ENCODE results near the gene PDXDC1.
"Not testable (repeated sequence)": the region's sequence is repeated elsewhere in the genome, so short reads cannot be mapped to it uniquely, and the experiment has no call there.

The PDXDC1 gene

DNA sequence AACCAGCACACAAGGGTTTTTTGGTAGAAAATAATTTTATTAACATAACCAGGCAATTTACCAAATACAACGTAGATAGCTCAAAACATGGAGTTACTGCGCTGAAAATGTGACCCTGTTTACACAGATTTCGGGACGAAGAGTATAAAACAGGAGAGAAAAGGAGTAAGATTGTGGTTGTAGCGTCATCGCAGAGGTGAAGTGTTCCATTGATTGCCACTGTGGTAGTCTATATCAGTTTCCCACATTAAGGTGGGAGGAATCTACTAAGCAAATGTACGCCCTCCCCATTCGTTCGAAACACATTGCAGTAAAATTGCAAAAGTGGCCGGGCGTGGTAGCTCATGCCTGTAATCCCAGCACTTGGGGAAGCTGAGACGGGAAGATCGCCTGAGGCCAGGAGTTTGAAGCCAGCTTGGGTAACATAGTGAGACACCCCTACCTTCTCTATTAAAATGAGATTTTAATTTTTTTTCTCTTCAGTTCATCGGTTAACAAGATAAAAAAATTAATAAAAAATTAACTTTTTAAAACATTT is 972 bp upstream of the PDXDC1 start:
- not testable (repeated sequence) for DNase-seq

DNA sequence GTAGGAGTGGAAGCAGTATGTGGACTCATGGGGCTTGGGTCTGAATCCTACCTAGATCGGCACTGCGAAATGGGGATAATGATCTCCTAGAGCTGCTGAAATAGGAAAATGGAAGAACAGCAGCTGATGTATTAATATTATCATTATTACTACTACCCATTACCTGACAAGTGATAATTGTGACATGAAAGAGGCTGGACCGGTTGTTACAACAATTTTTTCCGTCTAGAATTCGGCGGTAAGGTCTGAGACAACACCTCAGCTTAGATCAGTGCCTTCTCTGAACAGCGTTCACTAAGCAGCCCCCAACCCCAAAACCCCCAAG is 533 bp upstream of the PDXDC1 start:
- not testable (repeated sequence) for DNase-seq

DNA sequence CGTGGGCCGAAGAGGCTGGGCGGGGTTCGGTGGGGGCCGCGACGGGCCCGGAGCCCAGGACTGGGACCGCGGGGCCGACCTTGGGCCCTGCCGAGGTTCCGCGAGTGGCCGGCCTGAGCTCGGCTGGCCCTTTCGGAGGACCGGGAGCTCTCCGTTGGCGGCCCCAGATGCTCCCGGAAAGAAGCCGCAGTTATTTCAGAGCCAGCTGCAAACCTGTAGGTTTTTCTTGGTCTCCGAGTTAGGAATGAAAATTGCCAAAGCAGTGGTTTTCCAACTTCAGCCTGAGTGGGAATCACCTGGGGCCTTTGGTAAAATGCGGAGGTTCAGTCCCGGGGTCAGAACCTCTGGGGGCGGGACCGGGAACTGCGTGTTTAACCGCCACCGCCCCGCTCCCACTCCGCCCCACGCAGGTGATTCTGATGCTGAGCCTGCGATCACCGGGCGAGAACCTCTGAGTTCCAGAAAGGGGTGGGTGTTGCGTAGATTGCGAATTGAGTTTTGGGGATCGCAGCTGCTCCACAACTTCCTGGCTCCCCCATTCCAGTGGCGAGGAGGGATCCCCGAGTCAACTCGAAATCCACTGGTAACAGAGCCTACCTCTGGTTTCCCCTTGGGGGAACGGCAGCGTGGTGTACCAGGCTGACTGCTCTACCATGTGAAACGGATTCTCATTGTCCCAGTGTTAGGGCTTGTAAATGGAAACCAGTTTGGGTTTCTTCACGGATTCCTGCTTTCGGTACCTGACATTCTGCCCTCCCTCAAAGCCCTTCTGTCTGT is 780 bp downstream of the PDXDC1 start:
- DNase-seq = peak; percentile 55 to 71 (median 60)

DNA sequence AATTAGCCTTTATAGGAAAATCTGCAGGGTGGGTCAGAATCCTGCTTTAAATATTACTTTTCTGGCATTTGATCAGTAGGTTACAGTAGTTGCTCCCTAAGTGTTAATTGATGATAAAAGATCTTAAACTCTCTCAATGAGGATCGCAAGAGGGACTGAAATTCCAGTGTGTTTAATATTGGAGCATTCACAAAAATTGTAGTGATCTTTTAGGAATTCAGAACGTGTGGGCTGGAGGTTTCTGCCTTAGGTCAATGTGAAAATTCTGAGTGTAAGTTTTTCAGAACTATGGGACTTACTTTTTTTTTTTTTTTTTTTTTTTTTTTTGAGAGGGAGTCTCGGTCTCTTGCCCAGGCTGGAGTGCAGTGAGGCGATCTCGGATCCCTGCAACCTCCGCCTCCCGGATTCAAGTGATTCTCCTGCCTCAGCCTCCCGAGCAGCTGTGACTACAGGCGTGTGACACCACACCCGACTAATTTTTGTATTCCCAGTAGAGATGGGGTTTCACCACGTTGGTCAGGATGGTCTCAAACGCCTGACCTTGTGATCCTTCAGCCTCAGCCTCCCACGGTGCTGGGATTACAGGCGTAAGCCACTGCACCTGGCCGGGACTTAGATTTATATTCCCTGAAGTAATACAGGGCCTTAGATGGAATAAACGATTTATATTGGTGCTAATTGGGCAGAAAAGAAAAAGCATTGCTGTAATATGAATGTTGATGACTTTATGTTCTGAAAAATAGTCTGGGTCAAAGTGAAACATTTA is 2.3 kb downstream of the PDXDC1 start:
- DNase-seq = not testable (repeated sequence)

DNA sequence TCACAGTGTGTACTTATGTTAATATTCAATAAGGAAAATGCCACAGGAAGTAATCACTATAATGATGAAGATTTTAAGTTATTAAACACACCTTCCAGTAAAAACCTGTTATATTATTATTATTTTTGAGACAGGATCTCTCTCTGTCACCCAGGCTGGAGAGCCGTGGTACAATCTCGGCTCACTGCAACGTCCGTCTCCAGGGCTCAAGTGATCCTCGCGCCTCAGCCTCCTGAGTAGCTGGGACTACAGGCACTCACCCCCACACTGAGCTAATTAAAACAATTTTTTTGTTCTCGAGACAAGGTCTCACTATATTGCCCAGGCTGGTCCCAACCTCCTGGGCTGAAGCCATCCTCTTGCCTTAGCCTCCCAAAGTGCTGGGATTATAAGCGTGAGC is 3.5 kb downstream of the PDXDC1 start:
- not testable (repeated sequence) for DNase-seq

DNA sequence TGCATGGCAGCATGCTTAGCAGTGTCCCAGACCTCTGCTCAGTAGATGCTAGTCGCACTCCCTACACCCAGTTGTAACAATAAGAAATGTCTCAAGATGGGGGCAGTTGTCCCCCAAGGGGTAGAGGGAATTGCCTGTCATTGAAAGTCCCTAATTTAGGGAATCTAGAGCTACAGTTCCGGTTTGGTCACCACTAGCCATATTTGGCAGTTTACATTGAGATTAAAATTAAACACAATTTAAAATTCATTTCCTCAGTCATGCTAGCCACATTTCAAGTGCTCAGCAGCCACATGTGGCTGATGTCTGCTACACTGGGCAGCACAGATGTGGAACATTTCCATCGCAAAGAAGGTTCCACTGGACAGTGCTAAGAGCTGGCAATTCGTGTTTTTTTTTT is 4.1 kb downstream of the PDXDC1 start:
- DNase-seq = not testable (repeated sequence)

DNA sequence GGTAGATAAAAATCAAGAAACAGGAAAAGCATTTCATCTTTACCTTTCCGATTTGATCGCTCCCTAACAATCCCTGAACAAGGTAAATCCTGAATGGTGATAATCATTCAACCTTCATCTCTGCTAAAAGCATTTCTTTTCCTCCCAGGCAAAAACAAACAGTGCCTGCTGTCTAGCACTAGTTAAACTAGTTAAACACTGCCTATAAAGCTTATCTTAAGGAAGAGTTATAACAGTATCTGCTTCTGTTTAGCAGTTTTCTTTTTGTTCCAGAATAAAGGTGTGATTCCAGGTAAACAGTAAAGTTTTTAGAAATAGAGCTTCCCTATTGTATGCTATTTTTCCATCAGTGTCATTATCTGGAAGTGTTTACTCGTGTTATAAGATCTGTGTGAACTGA is 6.4 kb downstream of the PDXDC1 start:
- not testable (repeated sequence) for DNase-seq

DNA sequence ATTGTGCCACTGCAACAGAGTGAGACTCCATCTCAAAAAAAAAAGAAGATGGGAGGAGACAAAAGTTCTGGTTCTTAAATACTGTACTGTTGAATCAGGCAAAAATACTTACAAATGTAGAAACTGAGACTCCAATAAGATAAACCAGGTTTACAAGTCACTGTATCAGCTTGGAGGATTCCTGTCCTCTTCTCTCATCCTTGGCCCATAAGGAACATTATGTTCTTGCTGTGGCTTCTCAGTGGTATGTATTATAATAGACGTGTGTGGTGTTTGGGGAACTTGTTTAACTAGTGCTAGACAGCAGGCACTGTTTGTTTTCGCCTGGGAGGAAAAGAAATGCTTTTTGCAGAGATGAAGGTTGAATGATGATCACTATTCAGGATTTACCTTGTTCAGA is 7.7 kb downstream of the PDXDC1 start:
- DNase-seq = not testable (repeated sequence)

DNA sequence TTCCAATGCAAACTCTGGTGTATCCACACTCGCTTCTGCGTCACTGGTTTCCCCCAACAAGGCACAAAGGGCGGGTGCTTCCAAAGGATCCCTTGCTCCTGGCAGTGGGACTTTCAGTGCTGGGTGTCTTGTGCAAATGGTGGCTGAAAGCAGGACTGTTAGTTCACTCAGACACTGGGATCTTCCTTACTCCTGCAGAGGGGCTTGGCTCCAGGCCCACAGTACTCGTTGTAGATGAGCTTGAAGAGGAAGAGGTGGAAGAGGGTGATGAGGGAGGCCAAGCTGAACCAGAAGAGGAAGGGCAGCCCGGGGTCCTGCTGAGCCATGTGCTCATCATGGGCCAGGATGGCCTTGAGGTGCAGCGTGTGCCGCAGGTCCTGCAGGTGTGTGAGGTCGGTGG is 13.3 kb downstream of the PDXDC1 start:
- not testable (repeated sequence) for DNase-seq

DNA sequence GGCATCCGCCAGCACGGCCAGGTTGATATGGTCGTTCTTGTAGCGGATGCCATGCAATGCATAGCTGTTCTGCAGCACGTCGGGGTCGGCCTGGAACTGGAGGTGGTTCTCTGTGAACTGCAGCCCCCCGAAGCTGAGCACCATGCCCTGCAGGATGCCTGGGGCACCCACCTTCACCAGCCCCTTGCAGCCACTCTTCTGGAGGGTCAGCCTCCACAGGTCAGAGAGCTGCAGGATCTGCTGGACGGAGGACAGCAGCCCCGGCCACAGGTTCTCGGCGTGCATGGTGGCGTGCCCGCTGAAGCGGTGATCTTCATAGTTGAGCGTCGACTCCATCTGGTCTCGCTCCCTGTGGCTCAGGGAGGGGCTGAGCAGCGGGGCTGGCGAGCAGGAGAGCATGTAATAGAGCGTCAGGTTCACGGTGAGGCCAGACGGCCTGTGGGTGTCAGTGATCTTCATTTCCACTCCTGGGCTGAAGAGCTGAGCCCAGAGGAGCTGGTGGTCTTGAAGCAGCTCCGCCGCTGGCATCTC is 13.9 kb downstream of the PDXDC1 start:
- DNase-seq = not testable (repeated sequence)

DNA sequence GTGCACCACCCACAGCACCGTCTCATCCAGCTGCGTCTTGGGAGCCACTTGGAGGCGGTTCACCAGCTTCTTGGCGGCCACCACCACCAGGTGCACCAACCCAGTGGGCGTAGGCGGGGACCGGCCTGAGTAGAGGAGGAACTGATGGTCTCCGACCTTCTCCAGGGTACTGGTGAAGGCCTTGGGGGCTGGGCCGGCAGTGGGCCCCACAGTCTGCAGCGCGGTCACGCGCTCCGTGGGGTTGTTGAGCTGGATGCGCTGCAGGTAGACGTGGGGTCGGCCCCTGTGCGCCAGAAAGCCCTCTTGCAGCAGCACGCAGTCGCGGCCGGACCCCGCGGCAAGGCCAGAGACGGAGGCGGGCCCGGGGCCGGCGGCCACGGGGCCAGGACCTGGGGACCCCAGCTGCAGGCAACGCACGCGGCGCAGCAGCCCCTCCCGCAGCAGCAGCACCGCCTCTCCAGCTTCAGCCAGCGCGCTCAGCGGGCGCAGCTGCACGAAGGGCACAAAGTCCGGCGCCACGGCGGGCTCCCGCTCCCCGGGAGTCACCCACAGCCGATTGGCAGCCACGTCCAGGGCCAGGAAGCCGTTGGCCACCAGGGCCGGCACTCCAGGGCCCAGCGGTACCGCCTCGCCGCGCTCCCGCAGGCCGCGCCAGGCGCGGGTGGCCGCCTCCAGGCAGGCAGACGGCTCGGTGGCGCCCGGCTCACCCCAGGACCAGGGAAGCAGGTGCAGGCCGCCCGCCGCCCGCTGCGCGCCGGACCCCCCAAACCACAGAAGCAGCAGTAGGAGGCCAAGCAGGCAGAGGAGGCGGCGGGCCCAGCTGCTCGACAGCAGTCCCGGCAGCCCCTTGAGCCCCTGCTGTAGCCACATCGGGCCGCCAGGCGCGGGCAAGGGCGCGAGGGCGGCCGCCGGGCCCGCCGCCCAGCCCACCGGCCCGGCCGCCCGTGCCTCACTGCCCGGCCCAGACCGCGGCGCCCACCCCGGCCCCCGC is 14.8 kb downstream of the PDXDC1 start:
- DNase-seq = not testable (repeated sequence)

DNA sequence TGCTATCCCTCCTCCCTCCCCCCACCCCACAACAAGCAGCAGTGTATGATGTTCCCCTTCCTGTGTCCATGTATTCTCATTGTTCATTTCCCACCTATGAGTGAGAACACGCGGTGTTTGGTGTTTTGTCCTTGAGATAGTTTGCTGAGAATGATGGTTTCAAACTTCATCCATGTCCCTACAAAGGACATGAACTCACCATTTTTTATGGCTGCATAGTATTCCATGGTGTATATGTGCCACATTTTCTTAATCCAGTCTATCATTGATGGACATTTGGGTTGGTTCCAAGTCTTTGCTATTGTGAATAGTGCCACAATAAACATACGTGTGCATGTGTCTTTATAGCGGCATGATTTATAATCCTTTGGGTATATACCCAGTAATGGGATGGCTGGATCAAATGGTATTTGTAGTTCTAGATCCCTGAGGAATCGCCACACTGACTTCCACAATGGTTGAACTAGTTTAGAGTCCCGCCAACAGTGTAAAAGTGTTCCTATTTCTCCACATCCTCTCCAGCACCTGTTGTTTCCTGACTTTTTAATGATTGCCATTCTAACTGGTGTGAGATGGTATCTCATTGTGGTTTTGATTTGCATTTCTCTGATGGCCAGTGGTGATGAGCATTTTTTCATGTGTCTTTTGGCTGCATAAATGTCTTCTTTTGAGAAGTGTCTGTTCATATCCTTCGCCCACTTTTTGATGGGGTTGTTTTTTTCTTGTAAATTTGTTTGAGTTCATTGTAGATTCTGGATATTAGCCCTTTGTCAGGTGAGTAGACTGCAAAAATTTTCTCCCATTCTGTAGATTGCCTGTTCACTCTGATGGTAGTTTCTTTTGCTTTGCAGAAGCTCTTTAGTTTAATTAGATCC is 18.7 kb downstream of the PDXDC1 start:
- DNase-seq = not testable (repeated sequence)

DNA sequence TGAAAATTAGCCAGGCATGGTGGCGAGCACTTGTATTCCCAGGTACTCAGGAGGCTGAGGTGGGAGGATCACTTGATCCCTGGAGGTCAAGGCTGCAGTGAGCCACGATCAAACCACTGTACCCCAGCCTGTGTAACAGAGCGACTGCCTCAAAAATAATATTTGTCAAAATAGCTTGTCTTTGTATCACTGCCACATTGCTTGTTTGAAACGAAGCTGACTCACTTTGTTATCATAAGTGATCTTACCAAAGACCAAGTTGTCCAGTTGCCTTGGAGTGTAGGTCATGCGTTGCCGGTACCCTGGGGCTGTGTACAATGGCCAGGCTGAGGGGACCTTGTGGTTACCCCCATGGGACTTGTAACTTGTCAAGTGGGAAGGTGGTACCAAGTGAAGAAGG is 21.9 kb downstream of the PDXDC1 start:
- DNase-seq = not testable (repeated sequence)

DNA sequence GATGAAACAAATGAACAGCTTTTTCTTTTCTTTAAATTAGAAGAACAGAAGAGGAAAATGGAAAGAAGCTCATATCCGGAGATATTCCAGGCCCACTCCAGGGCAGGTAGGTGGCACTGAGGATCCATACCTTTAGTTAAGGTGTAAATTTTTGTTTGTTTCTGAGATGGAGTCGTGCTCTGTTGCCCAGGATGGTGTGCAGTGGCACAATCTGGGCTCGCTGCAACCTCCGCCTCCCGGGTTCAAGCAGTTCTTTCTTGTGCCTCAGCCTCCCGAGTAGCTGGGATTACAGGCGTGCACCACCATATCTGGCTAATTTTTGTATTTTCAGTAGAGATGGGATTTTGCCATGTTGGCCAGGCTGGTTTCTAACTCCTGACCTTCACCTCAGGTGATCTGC is 23.5 kb downstream of the PDXDC1 start:
- not testable (repeated sequence) for DNase-seq

DNA sequence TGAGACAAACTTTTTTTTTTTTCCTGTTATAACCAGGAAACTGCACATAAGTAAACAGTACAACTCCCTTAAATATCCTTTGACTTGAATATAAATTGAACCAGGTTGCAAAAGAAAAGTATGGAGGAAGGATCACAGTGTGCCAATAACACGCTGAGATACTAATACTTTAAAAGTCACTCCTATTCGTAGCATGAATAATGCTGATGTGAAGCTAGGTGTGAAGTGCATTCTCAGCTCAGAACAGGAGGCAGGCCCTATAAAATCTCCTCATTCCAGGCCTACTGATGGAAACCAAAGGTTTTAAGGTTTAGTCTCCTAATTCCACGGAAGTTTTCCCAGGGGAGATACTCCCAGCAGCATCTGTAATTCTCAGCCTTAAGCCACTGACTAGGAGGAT is 25.0 kb downstream of the PDXDC1 start:
- not testable (repeated sequence) for DNase-seq

DNA sequence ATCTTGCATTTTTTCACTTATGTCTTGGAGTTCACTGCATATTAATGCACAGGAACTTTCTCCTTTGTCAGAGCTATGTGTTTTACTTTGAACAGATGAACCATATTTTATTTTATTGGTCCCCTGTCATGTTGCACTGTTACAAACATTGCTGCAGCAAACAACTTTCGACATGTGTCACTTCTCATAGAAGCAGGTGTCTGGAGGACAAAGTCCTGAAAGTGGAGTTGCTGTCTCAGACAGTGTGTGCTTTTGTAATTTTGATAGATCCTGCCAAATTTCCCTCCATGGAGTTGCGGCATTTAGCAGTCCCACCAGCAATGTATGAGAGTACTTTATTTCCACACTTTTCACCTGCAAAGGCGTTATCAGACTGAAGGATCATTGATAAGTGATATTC is 27.6 kb downstream of the PDXDC1 start:
- not testable (repeated sequence) for DNase-seq

DNA sequence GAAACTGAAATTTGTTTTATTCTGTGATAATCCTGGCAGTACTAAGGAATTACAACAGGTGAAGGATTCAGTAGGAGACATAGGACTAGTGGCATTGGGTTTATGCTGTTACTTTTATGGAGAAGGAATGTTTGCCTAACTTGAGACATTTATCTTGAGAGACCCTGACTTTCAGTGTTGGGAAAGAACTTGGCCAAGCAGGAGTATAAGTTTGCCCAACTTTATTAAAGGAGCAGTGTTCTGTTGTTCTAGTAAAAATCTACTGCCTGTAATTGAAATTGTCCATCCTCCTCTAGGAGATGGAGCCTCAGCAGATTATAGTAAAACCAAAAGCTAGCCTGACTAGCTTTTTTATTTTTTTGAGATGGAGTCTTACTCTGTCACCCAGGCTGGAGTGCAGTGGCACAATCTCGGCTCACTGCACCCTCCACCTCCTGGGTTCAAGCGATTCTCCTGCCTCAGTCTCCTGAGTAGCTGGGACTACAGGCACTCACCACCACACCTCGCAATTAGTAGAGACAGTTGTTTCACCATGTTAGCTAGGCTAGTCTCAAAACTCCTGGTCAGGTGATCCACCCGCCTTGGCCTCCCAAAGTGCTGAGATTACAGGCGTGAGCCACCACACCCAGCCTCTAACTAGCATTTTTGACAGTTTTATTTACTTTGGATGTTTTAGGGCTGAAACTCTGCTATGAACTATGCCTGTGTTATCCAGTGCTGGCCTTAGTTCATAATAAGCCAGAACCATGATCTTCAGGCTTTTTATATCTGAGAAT is 30.7 kb downstream of the PDXDC1 start:
- DNase-seq = not testable (repeated sequence)

DNA sequence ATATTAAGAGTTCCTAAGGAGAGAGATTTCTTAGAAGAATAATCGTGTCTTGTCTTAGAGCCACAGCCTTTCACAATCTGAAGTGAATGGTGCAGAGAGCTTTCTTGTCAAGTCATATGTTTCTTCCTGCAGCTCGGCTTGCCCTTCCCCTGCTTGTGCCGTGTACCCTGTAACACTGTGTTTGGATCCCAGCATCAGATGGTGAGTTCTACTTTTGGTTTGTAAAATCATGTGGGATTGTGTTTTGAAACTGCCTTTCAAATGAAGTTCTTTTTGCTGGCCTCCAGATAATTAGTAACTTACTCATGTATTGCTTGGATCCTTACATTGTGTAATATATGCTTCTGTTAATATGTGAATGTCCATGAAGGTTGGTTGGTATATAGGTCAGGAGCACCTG is 33.8 kb downstream of the PDXDC1 start:
- DNase-seq = not testable (repeated sequence)

DNA sequence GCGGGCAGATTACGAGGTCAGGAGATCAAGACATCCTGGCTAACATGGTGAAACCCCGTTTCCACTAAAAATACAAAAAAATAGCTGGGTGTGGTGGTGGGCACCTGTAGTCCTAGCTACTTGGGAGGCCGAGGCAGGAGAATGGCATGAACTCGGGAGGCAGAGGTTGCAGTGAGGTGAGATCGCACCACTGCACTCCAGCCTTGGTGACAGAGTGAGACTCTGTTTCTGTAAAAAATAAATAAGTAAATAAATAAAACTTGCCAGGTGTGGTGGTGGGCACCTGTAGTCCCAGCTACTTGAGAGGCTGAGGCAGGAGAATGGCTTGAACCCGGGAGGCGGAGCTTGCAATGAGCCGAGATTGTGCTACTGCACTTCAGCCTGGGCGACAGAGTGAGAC is 38.1 kb downstream of the PDXDC1 start:
- DNase-seq = not testable (repeated sequence)

DNA sequence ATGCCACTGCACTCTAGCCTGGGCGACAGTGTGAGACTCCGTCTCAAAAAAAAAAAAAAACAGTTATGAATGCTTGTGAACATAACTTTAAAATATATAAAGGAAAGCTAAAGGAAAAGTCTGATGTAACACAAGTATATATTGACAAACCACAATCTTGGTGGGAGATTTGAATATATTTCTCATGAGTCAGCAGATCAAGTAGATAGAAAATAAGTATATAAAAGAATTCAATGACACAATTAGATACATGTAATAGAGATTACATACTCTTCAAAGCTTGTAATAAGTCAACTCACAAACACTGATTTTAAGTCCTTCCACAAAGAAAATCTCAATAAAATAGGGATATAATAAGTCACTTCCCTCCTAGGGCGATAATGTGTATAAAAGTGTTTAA is 40.8 kb downstream of the PDXDC1 start:
- DNase-seq = not testable (repeated sequence)

DNA sequence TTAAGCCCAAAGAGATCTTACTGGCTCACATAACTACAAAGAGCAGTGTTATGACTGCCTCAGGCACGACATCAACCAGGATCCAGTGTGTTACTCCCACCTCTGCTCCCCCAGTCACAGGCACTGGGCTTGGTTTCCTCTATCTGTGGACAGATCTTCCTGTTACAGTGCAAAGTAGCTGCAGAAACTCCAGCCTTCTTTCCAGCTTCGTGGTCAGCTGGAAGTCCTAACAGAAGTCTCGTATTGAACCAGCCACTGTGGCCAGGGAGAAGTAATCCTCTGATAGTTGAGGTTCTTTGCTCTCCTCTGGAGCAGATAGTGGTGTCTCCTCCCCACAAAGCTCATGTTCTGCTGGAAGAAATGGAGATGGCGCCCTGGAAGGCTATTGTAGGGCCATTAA is 41.5 kb downstream of the PDXDC1 start:
- not testable (repeated sequence) for DNase-seq
